HG03066 (cell line): ENCODE results near the gene TNS3.

Experiments used
- ATAC-seq: cut with Tn5 transposase; IDR thresholded peaks from one replicate; pipeline ENCODE4 v1.9.1; 2021; ENCODE audit warnings: low read depth; ENCODE audit not compliant: unreplicated experiment

TNS3 gene

DNA sequence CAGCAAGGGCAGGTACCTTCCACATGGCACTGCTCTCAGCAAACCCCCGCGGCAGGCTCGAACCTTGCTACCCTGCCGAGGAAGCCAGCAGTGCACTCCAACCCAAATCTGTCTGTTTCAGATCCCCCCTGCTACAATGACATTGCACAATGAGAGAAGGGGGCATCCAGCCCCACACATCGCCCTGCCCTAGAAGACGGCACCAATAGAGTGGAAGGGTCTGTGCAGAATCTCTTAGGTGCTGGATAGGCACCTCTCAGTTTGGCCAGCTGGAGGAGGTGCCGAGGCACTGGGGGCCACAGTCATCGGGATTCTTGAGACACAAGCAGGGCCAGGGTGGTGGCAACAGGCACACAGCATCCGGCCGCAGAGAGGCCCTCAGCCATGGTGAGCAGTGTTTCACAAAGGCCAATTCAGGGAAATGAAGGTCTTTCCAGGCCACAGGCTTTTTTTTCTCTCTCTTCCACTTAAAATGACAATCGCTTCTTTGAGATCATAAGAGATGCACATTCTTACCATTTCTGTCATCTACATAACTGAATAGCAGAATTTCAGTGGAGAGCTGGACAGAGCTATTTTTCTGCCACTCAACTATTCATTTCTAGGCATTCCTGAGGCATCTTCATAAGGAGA is 281.3 kb downstream of the TNS3 start:
- no peak for ATAC-seq

GRCh38 chr7:47299496-47299895 is 282.4 kb downstream of the TNS3 start:
- no peak for ATAC-seq

GRCh38 chr7:47298636-47299035 is 283.3 kb downstream of the TNS3 start:
- ATAC-seq = no peak

DNA sequence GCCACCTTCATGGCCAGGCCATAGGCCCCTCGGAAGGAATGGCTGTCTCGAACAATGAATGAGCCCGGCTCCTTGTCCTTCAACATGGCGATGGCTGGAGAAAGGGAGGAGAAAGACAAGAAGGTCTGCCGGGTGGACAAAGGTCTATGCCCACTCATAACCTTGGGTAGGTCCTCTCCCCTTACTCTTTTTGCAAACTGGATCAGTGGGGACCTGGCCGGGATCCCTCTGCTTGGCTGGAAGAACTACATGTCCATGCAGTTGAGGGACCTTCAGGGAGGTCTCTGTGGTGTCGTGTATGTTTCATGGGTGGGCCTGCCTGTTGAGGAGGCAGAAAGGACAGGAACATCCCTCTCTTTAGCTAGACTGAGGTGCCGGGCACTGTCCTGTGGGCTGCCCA is 284.8 kb downstream of the TNS3 start:
- no peak for ATAC-seq

GRCh38 chr7:47295606-47296005 is 286.3 kb downstream of the TNS3 start:
- ATAC-seq = no peak

- ATAC-seq = no peak
Observed at GRCh38 chr7:47294556-47295222, 287.2 kb downstream of the TNS3 start.

- ATAC-seq = no peak
Observed at GRCh38 chr7:47293884-47294555, 287.9 kb downstream of the TNS3 start.

- ATAC-seq = no peak
Observed at GRCh38 chr7:47292832-47293309, 289.0 kb downstream of the TNS3 start.

- ATAC-seq = peak; percentile 85
Observed at GRCh38 chr7:47291461-47292081, 290.3 kb downstream of the TNS3 start.

DNA sequence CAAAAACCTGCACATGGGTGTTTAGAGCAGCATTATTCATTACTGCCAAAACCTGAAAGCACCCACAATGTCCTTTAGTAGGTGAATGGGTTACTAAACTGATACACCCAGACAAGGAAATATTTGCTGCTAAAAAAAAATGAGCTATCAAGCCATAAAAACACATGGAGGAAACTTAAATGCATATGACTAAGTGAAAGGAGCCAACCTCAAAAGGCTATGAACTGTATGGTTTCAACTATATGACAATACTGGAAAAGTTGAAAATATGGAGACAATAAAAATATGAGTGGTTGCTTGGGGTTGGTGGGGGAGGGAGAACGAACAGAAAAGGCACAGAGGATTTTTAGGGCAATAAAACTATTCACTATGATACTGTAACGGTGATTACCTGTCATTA is 291.0 kb downstream of the TNS3 start:
- no peak for ATAC-seq

DNA sequence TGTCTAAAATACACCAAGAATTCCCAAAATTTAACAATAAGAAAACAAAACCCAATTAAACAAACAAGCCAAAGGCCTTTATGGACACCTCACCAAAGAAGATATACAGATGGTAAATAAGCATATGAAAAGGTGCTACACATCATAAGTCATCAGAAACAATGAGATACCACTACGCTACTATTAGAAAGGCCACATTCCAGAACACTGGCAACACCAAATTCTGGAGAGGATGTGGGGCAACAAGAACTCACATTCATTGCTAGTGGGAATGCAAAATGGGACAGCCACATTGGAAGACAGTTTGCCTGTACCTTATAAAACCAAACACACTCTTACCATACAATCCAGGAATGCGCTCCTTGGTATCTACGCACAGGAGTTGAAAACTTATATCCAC is 291.4 kb downstream of the TNS3 start:
- no peak for ATAC-seq

DNA sequence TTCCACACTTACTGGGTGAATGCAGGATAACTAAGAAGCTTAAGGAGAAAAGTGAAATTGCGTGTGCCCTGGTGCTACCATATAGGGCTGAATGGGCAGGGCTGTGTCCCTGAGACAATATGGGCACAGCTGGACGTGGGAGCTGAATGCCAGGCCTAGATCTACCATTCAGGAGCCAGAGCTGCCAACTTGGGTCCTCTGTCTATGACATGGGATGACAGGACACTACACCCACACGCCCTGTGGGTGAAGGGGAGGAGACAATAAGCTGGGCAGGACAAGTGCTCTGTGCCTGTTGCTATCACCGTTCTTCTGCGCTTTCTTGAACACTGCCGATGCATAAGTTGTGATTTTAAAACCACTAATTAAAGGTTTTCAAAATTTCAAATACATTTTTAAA is 293.9 kb downstream of the TNS3 start:
- no peak for ATAC-seq

DNA sequence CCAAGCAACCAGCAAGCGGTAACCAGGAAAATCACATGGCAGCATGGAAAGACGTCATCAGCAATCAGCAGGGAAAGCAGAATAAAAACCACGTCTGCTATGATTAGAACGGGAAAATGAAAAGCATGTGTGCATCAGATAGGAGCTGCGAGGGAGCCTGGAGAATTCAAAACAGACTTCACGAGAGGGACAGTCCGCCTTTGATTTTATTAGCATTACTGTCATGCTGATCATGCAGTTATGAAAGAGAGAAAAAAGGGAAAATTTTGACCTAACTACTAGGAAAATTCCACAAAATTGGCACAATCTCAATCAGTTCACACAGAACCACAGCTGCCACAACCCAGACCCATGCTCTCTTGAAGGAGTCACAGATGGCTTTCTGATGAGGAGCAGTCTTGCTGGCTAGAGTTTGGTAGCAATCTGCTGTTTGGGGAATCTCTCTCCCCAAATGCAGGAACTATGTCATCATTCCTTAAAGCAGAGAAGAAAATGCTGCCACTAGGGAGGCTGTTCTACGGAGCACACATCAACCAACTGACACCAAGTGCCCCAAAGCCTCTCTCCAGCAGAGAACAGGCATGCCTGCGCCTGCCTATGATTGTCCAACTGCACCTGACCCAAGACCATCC is 295.9 kb downstream of the TNS3 start:
- no peak for ATAC-seq

- ATAC-seq = no peak
Observed at GRCh38 chr7:47284691-47285635, 296.9 kb downstream of the TNS3 start.

- no peak for ATAC-seq
Observed at GRCh38 chr7:47283497-47284131, 298.3 kb downstream of the TNS3 start.

DNA sequence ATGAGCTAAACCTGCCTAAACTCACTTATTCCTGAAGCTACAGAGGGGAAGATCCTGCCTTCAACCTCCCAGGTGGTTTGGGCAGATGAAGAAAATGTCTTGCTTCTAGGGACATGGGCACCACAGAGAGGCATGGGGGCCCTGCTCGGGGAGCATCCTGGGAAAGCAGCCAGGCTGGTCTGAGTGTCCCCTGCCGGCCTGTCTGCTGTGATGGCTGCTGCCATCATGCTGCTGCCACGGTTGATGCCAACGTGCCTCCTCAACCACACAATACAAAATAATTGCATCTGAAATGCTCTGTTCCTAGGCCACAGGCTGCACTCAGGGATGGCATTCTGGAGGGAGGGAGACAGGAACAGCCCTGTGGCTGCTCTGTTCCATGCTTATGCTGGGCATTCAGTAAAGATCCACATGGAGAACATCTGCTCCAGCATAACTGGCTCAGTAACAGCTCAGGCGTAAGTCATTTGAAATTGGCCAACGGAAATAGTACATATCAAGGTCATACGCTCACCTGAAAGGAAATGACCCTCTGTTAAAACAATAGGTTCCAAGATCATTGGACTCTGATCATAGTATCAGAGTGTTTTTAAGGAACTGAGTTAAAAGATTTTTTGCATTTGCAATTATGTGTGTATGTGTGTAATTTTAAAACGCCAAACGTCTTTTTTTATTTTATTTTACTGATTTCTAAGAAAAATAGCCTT is 299.0 kb downstream of the TNS3 start:
- no peak for ATAC-seq

- ATAC-seq = no peak
Observed at GRCh38 chr7:47281966-47282643, 299.8 kb downstream of the TNS3 start.

GRCh38 chr7:47281161-47281560 is 300.8 kb downstream of the TNS3 start:
- ATAC-seq = no peak
